ENCODE results near the gene TRPM8.

TRPM8 gene

GRCh38 chr2:234048049-234048448 is 130.9 kb downstream of the TRPM8 start:
- DNase-seq (ENCODE audit: low spot score) = no peak

DNA sequence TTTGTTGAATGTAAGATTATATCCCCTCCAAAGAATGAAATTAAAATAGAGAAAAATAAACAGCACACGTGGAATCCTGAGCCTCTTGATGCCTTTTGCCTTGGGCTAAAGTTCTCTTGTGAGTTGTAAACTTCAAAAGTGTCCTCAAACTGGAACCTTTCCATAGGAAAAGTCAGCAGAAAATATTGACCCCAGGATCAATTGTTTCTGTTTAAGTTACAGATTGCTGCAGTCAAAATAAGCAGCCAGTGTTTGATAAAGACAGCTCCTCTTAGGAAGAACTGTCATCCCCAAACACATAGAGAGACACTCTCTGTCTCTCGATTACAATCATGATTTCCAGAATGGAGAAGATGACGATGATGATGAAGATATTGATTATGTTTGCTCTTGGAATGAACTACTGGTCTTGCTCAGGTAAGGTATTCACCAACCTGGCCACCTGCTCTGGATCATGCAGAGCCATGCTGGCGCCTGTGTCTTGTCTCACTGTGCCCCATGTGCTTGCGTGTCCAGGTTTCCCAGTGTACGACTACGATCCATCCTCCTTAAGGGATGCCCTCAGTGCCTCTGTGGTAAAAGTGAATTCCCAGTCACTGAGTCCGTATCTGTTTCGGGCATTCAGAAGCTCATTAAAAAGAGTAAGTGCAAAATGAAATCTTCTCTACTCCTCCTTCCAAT is 133.4 kb downstream of the TRPM8 start, which contains the start of gene SPP2:
SPP2 (plus strand) TSS at position 248 of the 681 bp plus-strand sequence; CDS start at position 333, 85 bp downstream.
- no peak for DNase-seq (ENCODE audit: low spot score)

GRCh38 chr2:234051374-234052070 is 134.3 kb downstream of the TRPM8 start:
- DNase-seq (ENCODE audit: low spot score) = no peak

- no peak for DNase-seq (ENCODE audit: low spot score)
Measured at GRCh38 chr2:234058881-234059280, 141.7 kb downstream of the TRPM8 start.

GRCh38 chr2:234060236-234060635 is 143.1 kb downstream of the TRPM8 start:
- no peak for DNase-seq (ENCODE audit: low spot score)

- no peak for DNase-seq (ENCODE audit: low spot score)
Measured at GRCh38 chr2:234061624-234062257, 144.6 kb downstream of the TRPM8 start.

- no peak for DNase-seq (ENCODE audit: low spot score)
Measured at GRCh38 chr2:234066587-234066986, 149.4 kb downstream of the TRPM8 start.

Data from hematopoietic multipotent progenitor cell treated with erythropoietin and hydrocortisone succinate and interleukin-3 and kit ligand, for 15 days (in vitro differentiated cells).